ENCODE results near the gene FUNDC2. TPM values are rescaled to one million over a fixed set of nuclear protein-coding genes. Genes with fewer than 3 reads are reported as not detected.

Gene FUNDC2
- total and polyA plus RNA-seq, 2 donors from 2014 or later: 98.2 to 239 TPM

DNA sequence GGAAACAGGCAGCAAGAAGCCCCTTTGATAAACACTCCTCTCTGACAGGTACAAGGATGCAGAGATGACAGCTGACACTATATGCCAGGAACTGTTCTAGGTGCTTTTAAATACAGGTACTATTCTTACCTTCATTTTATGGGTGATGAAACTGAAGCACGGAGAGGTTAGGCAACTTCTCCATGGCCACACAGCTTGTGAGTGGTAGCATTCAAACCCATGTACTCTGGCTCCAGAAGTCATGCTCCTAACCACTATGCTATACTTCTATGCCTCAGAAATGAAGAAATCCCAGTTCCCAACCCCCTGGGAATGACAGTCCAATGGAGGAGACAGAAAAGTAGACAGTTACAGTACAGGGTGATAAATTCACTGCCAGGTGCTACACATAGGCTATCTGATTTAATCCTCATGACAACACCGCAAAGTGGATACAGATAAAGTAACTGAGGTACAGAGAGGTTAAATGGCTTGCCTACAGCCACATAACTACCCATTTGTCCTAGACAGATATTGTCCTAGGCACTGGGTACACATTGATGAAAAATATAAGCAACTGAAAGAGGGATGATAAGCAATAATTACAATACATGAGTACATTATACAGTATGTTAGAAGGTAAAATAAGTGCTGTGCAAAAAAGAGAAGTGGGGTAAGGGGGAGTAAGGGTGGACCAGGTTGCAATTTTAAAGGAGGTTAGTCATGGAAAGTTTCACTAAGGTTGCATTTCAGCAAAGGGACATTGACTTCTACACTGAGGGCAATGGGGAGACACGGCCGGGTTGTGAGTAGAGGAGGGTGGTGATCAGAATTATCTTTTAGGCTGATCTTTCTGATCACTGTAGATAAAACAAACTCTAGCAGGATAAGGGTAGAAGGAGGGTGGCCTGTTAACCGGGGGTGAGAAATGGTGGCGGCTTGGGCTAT, 2.5 kb upstream of the FUNDC2 start:
- Histone ChIP-seq H3K9me3 (ENCODE audit: control insufficient read depth in 2 of 3, insufficient read depth in 1 of 3, low read length in 3 of 3) (no peaks in the 10 kb centered on the region), H3K9ac (ENCODE audit: low read length in 3 of 3) (no peak overlapping the region), H3K4me1 (ENCODE audit: control insufficient read depth in 2 of 3, insufficient read depth in 2 of 3, low read depth in 1 of 3, low read length in 3 of 3) (peaks cover 0 to 2% (median 0%) of the 10 kb centered on the region in 3 donors), H3K36me3 (ENCODE audit: control insufficient read depth in 2 of 3, insufficient read depth in 3 of 3, low read length in 3 of 3) (no peaks in the 10 kb centered on the region), H3K27me3 (ENCODE audit: control insufficient read depth, insufficient read depth, low read length) (no peaks in the 10 kb centered on the region), H3K27ac (ENCODE audit: low read depth in 2 of 2, low read length in 2 of 2) (no peak overlapping the region), H3K4me3 (ENCODE audit: low read length in 3 of 3) (no peak overlapping the region)
- no peak for DNase-seq
- no peak for FAIRE-seq
- TF ChIP-seq CTCF (IDR thresholded peaks at IDR 0.05; ENCODE audit: borderline replicate concordance, extremely low read depth, insufficient read depth): no peak
- intact Hi-C loops (cut with DNase I): no loop called here

DNA sequence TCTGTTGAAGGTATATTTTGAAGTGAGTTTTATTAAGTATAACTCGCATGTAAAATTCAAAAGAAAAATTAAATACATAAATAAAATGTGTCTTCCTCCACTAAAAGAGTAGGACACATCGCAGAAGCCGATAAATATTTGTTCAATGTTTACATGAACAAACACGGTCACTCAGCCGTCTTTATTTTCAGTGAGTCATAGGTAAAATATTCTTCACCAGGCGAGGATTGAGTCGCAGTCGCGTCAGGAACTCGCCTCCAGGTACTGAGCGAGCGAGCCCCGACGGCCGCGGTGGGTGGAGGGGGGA, 271 bp upstream of the FUNDC2 start:
- FAIRE-seq: peak; percentile 32
- TF ChIP-seq CTCF (IDR thresholded peaks at IDR 0.05; ENCODE audit: borderline replicate concordance, extremely low read depth, insufficient read depth): no peak

DNA sequence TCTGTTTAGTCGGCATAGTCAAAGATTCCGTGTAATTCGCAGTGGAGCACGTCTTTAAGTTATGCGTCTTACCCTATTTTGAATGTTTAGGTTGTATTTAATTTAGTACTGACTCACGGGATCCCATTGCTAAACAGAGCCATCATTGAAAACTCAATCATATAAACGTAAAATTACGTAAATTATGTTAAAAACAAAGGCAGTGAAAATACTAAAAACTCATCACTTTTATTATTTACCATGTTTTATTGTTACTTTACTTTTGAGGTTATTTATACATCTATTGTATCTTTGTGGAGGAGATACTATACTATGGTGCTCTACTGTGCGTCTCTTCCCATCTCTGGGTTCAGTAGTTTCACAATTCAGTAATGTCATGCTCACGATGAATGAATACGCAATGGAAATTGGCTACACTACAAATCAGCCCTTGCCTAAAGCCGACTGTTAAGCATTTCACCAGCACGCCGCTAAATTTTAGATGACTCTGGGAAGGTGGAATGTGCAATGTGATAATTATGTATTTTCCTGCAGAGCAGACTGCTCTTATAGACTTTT, 944 bp downstream of the FUNDC2 start:
- DNase-seq (peak in 2 of 5 donors; percentile 43 to 62), FAIRE-seq (peak; percentile 15)
- H3K27ac ChIP-seq (ENCODE audit: low read depth in 2 of 2, low read length in 2 of 2): peak overlapping the region; percentile 94
- H3K9me3 ChIP-seq (ENCODE audit: control insufficient read depth in 2 of 3, insufficient read depth in 1 of 3, low read length in 3 of 3): no peaks in the 10 kb centered on the region
- H3K36me3 ChIP-seq (ENCODE audit: control insufficient read depth in 2 of 3, insufficient read depth in 3 of 3, low read length in 3 of 3): no peaks in the 10 kb centered on the region
- H3K4me3 ChIP-seq (ENCODE audit: low read length in 3 of 3): peak overlapping the region; percentile 92 to 98 (median 94)
- H3K9ac ChIP-seq (ENCODE audit: low read length in 3 of 3): peak overlapping the region; percentile 86 to 96 (median 95)
- H3K27me3 ChIP-seq (ENCODE audit: control insufficient read depth, insufficient read depth, low read length): no peaks in the 10 kb centered on the region
- intact Hi-C loops (cut with DNase I): no loop called here
- no peak for TF ChIP-seq CTCF (IDR thresholded peaks at IDR 0.05; ENCODE audit: borderline replicate concordance, extremely low read depth, insufficient read depth)
- H3K4me1 ChIP-seq (ENCODE audit: control insufficient read depth in 2 of 3, insufficient read depth in 2 of 3, low read depth in 1 of 3, low read length in 3 of 3): peaks cover 0 to 2% (median 0%) of the 10 kb centered on the region in 3 donors

More for the DNA sequence above, 271 bp upstream of the FUNDC2 start:
- peaks cover 0 to 2% (median 0%) of the 10 kb centered on the region in 3 donors for H3K4me1 ChIP-seq (ENCODE audit: control insufficient read depth in 2 of 3, insufficient read depth in 2 of 3, low read depth in 1 of 3, low read length in 3 of 3)
- peak overlapping the region; percentile 94 for H3K27ac ChIP-seq (ENCODE audit: low read depth in 2 of 2, low read length in 2 of 2)
- H3K36me3 ChIP-seq (ENCODE audit: control insufficient read depth in 2 of 3, insufficient read depth in 3 of 3, low read length in 3 of 3): no peaks in the 10 kb centered on the region
- DNase-seq: no peak
- H3K9ac ChIP-seq (ENCODE audit: low read length in 3 of 3): peak overlapping the region in 1 of 3 donors; percentile 46
- intact Hi-C loops (cut with DNase I): no loop called here
- no peaks in the 10 kb centered on the region for H3K27me3 ChIP-seq (ENCODE audit: control insufficient read depth, insufficient read depth, low read length)
- H3K4me3 ChIP-seq (ENCODE audit: low read length in 3 of 3): peak overlapping the region; percentile 54 to 75 (median 60)
- H3K9me3 ChIP-seq (ENCODE audit: control insufficient read depth in 2 of 3, insufficient read depth in 1 of 3, low read length in 3 of 3): no peaks in the 10 kb centered on the region
